Left hindlimb (tissue), 1 donor: ENCODE results near the gene ATP8B2.
"Not testable (repeated sequence)": the region's sequence is repeated elsewhere in the genome, so short reads cannot be mapped to it uniquely, and the experiment has no call there.

ENCODE experiments used
- DNase-seq: peaks from one replicate; pipeline ENCODE4 v3.0.0-alpha.2; 2018

ATP8B2 gene

DNA sequence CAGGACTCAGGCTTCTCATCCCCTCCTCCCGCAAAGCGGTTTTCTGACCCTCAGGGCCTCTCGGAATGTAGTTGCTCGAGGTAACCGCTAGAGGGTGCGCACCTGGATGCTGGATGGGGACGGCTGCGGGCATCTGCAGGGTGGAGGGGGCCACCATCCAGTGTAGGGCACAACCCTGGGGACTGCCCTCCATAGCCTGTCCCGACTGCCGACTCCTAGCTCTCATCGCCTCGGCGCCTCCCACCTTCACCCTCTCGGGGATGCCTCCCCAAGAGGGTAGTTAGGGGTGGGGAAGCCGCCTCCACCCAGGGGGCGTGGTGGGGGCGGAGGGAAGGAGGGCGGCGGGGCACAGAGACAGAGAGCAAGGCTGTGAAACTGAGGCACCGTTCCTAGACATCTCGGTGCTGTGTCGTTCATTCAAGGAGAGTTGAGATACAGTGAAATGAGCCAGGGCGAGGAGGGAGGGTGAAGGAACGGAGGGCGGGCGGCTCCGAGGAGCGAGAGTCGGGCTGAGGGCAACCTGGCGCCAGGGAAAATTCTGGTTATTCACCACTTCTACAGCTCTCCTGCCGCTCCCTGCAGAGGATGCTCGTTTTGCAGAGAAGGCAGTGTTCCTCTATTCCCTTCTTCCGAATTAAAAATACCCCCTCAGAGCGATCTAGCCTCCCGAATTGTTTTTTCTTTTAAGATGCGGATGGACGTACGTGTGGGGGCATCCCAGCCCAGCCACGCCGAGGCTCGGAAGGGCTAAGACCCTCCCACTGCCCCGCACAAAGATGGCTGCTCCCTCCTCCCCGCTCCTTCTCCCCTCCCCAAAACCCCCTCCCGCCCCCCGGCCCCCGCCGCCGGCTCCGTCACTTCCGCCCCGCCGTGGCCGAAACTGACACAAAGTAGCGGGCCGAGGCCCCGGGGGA lies at the start of gene ATP8B2:
TSS of gene ATP8B2 (plus strand) at position 857 of the 914 bp plus-strand sequence. CDS start 2,617 bp downstream, outside the sequence.
- DNase-seq: peak; percentile 92

- DNase-seq: no peak
These were observed 48.5 kb upstream of the ATP8B2 start for GRCh38 chr1:154276797-154277196.

GRCh38 chr1:154287591-154287990 lies 37.7 kb upstream of the ATP8B2 start:
- not testable (repeated sequence) for DNase-seq

DNA sequence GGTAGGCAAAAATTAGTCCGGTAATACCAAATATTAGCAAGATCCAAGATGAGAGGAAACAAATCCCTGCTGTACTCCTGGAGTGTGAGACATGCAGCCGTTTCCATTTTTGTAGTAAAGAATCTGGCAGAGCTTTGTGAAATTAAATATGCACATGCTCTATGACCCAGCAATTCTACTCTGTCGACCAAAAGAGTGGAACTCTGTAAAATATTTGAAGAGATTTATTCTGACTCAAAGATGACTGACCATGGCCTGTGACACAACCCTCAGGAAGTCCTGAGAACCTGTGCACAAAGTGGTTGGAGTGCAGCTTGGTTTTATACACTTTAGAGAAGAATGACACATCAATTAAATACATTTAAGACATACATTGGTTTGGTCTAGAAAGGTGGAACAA lies 36.7 kb upstream of the ATP8B2 start:
- no peak for DNase-seq

DNA sequence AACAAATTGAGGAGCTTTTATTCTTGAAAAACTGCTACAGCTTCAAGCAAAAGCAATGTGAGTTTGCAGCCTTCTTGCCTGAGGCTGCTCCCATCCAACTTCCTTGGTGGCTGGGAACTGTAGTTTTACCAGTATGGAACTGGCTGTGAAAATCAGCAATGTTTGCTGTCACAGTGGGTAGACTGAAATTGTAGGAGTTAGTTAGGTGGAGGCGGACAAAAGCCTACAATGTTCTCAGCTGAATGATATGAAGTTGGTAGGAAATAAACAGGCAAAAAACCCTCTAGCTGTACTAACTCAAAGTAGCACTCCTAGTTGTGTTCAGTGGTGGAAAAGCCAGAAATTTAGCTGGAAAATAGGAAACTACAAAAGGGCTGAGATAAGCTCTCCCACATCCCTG lies 34.4 kb upstream of the ATP8B2 start:
- DNase-seq: no peak

- DNase-seq: no peak
These were observed 29.7 kb upstream of the ATP8B2 start for GRCh38 chr1:154295408-154296235.

- DNase-seq: no peak
These were observed 23.7 kb upstream of the ATP8B2 start for GRCh38 chr1:154301582-154301981.

GRCh38 chr1:154304664-154305337 lies 20.5 kb upstream of the ATP8B2 start:
- DNase-seq: no peak

- no peak for DNase-seq
These were observed 19.2 kb upstream of the ATP8B2 start for GRCh38 chr1:154306151-154306550.

DNA sequence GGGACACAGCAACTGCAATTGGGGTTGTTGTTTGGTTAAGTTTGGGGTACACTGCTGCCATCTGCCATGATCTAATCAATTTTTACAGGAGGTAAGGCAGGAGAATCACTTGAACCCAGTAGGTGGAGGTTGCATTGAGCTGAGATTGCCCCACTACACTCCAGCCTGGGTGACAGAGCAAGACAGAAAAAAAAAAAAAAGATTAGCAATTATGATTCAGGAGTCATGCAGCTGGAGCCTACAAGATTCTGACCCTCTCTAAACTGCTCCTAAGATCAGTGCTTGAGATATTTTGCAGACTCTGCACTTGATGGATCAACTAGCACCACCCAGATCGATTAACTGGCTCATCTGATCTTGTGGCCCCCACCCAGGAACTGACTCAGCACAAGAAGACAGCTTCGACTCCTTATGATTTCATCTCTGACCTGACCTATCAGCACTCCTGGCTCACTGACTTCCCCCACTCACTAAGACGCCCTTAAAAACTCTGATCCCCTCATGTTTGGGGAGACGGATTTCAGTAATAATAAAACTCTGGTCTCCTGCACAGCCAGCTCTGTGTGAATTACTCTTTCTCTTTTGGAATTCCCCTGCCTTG lies 17.6 kb upstream of the ATP8B2 start:
- DNase-seq: not testable (repeated sequence)

DNA sequence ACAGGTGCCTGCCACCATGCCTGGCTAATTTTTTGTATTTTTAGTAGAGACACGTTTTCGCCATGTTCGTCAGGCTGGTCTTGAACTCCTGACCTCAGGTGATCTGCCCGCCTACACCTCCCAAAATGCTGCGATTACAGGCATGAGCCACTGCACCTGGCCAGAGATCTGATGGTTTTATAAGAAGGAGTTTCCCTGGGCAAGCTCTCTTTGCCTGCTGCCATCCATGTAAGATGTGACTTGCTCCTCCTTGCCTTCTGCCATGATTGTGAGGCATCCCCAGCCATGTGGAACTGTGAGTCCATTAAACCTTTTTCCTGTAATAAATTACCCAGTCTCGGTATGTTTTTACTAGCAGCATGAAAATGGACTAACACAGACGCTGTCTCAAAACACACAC lies 16.2 kb upstream of the ATP8B2 start:
- DNase-seq: not testable (repeated sequence)

- not testable (repeated sequence) for DNase-seq
These were observed 12.9 kb upstream of the ATP8B2 start for GRCh38 chr1:154312229-154313065.

DNA sequence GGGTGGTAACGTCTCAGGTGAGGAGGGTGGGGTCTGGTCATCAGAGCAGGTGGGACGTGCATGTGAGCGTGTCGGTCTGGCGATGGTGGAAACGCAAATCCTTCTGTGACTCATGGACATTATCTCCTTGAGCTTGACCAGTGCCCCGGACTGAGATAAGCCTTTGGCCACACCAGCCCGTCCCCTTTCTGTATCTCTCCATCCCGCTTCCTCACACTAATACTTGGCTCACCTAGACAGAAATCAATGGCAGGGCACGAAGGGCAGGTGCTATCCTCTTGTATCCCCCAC lies 12.3 kb upstream of the ATP8B2 start:
- no peak for DNase-seq

DNA sequence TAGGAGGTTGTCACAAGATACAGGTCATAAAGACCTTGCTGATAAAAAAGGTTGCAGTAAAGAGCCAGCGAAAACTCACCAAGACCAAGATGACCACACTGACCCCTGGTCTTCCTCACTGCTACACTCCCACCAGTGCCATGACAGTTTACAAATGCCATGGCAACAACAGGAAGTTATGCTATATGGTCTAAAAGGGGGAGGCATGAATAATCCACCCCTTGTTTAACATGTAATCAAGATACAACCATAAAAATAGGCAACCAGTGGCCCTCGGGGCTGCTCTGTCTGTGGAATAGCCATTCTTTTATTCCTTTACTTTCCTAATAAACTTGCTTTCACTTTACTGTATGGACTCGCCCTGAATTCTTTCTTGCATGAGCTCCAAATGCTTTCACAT lies 11.1 kb upstream of the ATP8B2 start:
- not testable (repeated sequence) for DNase-seq

DNA sequence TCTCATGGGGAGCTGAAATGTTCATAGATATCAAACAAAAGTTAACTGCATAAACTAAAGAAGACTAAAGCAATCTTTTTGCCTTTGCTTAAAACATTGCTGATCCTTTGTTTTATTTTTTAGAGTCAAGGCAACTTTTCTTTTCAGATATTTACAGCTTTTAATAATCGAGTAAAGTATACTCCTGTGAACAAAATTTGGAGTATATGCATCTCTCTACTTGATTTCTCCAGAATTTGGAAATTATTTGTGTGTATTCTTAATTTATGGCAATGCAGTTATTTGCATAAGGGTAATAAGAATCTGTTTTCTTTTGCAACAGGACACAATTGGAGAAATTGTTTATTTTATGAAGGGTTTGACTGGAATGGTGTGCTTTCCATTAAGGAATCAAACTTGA lies 8.6 kb upstream of the ATP8B2 start:
- no peak for DNase-seq

- no peak for DNase-seq
These were observed 6.9 kb upstream of the ATP8B2 start for GRCh38 chr1:154318386-154318785.

DNA sequence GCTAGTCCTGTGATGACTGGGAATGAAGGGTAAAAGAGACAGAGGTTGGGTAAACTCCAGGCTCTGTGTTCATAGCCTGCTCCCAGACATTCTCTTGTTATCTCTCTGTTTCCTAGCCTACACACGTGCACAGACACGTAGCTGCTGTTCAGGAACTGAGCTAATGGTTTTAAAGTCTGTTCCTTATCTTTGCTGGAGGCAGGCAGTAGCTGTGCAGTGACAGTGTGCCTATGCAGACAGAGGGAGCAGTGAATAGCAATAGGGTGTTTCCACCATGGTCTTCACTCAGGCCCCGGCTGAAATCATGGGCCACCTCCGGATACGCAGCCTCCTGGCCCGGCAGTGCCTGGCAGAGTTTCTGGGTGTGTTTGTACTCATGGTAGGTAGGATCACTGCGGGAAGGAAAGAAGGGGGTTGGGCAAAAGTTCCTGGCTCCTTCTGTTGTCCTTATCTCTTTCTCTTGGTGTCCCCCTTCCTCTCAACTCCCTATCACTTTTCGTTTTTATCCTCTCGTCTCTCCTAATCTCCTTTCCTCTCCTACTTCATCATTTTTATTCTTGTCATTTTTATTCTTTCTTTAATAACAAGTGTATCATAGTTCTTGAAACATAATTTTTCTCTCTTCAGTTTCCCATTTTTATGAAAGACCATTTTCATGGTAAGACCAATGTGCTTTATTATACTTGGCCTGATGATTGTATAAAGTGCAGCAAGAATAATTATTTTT lies 4.3 kb upstream of the ATP8B2 start, which contains the start of gene AQP10:
TSS of gene AQP10 (plus strand) at position 212 of the 727 bp plus-strand sequence. CDS start at position 275, 63 bp downstream.
- no peak for DNase-seq

DNA sequence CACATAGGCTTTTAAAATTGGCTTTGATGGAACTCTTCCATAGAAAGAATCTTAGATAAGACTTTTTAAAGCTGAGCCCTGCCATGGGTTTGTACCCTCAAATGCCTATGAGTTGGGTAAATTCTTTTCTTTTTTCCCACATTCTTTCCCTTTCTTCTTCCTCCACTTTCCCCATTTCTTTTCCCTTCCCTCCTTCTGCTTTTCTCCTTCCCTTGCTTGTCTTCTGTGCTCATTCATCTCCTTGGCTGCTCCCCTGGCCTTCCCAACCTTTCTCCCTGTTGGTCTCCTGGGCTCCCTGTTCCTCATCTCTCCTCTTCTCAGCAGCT lies 3.8 kb upstream of the ATP8B2 start:
- not testable (repeated sequence) for DNase-seq

DNA sequence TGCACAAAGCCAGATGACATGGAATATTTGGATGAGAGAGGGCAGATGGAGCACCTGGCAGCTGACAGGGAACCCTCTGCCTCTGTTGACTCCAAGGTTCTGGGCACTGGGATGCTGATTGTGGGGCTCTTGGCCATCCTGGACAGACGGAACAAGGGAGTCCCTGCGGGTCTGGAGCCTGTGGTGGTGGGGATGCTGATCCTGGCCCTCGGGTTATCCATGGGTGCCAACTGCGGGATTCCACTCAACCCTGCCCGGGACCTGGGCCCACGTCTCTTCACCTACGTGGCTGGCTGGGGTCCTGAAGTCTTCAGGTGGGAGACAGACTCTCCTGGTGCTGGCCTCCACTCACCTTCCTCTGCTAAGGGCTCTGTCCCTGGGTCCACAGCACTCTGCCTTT lies 1.8 kb upstream of the ATP8B2 start:
- DNase-seq: no peak

DNA sequence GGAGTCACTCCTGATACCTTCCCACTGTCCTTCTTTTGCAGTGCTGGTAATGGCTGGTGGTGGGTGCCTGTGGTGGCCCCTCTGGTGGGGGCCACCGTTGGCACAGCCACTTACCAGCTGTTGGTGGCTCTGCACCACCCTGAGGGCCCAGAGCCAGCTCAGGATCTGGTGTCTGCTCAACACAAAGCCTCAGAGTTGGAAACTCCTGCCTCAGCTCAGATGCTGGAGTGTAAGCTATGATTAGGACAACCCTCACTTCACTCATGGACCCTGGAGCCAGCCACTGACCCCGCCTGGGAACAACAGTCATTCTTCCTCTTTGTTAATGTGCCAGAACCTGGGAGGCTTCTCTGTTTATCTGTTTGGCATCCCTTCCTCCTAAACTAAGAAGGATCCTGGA lies 1.1 kb upstream of the ATP8B2 start:
- no peak for DNase-seq
